Ureter (tissue), 1 donor: ENCODE data around the gene NHSL1. TPM values are rescaled to one million over a fixed set of nuclear protein-coding genes. Genes with fewer than 3 reads are reported as not detected.
A peak's percentile ranks its signal among the peaks of the same experiment; 100 is the strongest.
"Not testable (repeated sequence)": the region's sequence is repeated elsewhere in the genome, so short reads cannot be mapped to it uniquely, and the experiment has no call there.

Experiments used
- DNase-seq: peaks from one replicate; pipeline ENCODE4 v3.0.0-alpha.2; 2020; ENCODE audit warnings: low spot score
- total RNA-seq: library from RNA; stranded (reverse); gene quantifications from one replicate; pipeline ENCODE4 v1.2.4, GENCODE V29; 2023
- donor health status: DM: yes; HTN: yes; CAD: no.

NHSL1 gene
- total RNA-seq, 1 donor from 2014 or later = 25.1 TPM

- not testable (repeated sequence) for DNase-seq
These were observed 74.0 kb downstream of the NHSL1 start for GRCh38 chr6:138425256-138425655.

- no peak for DNase-seq
These were observed 75.0 kb downstream of the NHSL1 start for GRCh38 chr6:138424004-138424904.

DNA sequence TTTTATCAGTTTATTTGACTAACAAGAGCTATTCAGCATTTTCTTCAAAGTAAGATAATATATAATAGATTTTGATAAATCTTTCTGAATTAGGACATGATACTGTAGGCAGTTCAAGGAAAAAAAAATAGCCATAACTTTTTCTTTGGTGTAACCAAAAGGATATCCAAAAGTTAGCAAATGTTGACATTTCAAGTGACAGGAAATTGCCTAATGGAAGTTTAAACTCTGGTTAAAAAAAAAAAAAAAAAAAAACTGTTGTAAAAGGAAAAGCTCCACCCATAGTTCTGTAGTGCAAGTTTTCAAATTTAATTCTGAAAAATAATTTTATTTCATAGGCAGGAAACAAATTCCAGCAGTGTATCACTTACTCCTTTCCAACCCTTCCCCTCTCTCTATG is 76.4 kb downstream of the NHSL1 start:
- DNase-seq = no peak

GRCh38 chr6:138421608-138422007 is 77.7 kb downstream of the NHSL1 start:
- no peak for DNase-seq

DNA sequence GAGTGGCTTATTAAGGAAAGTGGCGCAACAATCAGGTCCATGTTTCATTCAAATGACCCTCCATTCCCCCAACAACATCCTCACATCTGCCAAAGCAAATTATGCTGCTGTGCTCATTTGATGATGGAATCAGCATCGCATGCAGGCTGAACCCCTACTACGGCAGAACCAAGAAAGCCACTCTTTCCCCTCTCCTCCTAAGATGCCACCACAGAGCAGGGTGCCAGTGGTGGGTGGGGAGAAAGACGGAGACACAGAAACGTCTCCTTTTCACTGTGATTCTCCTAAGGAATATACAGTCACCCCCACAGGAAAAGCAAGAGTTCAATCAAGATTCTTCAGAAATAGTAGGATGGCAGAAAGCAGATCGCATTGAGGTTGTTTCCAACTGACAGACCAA is 78.2 kb downstream of the NHSL1 start:
- DNase-seq = no peak

DNA sequence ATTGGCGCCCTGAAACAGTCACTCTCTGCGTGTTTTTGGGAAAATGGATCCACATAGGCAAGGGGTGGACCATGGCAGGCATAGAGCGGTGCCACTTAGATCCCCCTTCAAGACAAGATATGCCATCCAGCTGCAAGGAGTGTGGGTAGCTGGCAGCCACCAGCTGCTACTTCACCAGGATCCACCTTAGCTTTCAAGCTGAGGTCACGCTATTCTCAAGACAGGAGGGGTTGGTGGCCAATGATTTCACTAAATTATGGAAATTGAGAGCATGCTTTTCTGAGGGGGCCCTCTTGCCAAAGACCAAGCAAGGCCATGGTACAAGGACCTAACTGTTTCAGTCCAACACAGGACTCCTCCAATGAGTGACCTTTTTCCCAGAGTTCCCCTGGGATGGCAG is 78.9 kb downstream of the NHSL1 start:
- no peak for DNase-seq

DNA sequence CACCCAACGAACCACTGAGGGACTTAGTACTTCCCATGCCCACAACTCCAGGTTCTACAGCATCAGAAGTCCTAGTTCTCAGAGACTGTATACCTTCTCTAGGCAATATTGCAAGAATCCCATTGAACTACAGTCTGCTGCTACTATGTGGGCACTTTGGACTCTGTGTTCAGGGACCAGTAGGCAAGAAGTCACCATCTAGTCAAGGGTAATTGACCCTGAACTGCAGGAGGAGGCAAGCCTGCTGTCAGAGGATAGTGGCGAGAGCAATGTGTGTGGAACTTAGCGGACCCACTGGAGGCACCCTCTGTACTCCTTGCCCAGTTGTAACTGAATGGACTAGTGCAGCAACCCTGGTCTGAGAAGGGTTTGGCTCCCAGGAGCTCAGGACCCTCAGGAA is 79.5 kb downstream of the NHSL1 start:
- DNase-seq = no peak

DNA sequence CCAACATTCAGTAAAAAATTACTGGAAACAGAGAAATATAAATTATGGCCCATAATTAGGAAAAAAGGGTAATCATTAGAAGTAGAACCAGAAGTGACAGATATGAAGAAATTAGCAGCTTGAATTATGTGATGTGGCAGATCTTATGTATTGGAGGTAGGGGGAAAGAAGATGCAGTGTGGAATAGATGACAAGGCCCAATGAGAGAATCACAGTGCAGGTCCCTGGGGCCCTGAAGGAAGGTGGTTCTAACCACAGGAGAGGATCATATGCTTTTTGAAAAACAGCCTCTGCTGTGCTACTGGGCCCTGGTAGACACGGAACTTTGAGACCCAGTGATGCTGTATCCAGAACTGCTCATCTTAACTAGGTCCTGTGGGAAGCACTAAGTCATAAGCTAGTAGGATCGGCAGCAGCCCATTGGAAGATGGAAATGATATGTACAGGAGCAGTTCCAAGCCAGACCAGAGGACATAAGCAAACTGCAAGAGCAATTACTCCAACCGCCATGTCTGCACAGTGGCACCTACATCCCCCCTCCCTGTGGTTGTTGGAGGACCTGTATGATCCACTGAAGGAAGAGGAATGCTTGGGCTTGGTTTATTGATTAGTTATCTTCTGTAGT is 81.1 kb downstream of the NHSL1 start:
- DNase-seq = no peak

DNA sequence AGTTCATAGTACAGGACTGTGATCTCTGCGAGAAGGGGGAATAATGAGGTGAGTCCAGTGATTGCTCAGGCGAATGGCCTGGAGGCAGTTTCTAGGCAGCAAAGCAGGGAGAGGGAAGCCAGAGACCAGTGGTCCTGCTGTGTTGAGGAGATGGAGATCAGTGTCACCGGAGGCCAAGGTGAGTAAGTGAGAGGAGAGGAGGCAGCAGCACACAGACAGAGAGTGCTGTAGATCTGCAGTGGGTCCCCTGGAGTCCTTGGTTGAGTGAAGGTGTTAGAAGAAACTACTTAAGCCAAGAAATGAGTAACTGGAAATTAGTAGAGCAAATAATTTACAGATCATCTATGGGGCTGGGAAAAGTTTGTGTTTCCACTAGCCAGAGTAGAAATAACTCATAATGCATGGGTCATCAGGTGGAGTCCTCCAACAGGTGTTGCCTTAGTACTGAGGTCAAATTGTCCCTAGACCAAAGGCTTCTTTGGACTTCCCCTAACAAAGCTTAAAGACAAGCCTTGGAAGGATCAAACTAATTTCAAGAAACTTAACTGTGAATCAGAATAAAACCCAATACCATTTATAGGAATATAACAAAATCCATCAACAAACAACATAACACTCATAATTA is 81.7 kb downstream of the NHSL1 start:
- no peak for DNase-seq

- no peak for DNase-seq
These were observed 83.1 kb downstream of the NHSL1 start for GRCh38 chr6:138416206-138416605.

DNA sequence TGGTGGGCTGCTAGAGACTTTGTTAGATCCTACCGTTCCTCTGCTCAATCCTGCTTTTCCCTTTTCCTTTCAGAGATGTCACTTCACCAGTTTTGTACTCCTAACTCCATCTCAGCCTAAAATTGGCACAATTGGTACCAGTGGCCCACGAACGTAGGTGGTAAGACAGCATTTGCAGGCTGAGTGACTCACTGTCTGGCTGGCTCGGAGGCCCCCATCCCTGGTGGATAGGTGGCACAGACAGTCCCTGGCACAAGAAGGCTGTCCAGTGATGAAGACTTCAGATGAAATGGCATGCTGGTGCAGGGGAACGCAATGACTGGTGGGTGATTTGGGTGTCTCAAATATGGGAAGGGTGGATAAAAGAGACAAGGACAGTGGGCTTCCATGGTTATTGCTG is 84.2 kb downstream of the NHSL1 start:
- no peak for DNase-seq

DNA sequence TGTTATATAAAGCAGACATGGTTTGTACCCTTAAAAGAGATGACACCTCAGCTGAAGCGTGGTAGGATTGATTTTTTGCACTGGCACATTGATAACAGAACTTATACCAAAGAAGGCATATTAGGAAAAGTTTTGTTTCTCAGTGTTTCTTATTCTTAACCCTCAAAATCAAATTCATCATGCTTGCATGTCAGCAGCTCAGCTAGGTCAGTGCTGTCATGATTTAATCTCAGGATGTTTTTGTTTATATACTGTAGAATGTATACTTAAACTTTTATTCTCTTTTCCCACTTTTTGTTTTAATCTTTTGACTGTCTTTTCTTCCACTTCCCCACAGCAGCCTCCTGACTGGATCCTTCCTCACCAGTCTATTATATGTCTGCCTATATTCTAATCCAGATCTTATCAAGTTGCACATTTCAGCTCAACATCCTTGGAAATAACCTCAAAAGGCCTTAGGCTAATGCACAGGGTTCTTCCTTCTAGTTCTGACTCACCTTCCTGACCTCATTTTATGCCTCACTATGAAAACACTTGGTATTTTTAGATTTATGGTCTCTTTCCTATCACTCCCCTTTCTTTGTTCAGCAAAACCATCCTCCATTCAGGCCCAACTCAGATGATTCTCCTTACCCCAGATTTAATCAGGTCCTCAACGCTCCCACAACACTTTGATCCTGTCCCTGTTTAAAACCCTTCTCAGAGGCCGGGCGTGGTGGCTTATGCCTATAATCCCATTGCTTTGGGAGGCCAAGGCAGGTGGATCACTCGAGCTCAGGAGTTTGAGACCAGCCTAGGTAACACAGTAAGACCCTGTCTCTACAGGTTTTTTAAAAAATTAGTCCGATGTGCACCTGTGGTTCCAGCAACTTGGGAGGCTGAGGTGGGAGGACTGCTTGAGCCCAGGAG is 88.1 kb downstream of the NHSL1 start:
- no peak for DNase-seq

DNA sequence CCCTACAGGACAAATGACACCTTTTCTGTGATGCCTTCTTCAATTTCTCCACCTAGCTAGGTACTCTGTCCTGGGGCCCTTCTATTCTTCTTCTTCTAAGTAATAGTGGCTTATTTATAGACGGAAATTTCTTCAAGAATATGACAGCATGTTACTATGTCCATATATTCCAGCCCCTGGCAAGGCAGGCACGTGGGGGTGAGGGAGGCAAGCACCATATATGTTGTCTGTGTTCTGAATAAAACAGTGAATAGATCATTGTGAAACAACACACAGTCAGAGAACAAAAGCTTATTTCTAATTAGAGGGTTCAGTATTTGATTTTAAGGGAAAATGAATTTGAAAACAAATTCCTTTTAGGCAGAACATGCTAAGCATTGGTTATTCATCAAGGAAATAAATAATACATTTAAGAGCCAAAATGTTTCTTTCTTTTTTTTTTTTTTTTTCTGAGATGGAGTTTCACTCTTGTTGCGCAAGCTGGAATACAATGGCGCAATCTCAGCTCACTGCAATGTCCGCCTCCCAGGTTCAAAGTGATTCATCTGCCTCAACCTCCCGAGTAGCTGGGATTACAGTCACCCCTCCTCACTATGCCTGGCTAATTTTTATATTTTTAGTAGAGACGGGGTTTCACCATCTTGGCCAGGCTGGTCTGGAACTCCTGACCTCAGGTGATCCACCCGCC is 89.1 kb downstream of the NHSL1 start:
- DNase-seq = no peak

DNA sequence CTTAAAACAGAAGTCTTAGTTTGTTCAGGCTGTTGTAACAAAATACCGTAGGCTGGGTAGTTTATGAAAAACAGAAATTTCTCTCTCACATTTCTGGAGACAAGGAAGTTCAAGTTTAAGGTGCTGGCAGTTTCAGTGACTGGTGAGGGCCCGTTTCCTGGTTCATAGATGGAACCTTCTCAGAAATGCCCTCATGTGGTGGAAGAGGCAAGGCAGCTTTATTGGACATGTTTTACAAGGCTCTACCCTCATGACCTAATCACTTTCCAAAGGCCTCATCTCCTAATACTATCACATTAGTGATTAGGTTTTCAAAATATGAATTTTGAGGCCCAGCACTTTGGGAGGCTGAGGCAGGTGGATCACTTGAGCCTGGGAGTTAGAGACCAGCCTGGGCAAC is 92.9 kb downstream of the NHSL1 start:
- DNase-seq = no peak

DNA sequence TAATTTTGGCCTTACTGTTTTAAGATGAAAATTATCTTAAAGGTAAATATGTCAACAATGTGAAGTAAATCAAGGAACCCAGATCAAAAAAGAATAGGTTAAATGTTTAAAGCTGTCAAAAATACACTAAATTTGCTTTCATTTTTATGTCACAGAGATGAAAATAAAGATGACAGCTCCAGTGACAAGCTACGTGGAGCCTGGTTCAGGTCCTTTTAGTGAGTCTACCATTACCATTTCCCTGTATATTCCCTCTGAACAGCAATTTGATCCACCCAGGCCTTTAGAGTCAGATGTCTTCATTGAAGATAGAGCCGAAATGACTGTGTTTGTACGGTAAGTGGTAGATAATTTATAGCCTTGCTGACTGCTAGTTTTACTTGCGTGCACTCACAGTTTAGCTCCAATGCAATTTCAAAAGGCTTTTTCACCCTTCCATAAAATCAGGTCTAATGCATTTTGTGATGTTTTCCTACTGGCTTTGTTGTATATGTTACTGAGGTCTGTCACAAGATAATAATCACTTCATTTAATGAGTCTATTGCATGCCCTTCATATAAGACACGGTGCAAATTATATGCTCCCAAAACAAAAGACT is 93.4 kb downstream of the NHSL1 start:
- no peak for DNase-seq

DNA sequence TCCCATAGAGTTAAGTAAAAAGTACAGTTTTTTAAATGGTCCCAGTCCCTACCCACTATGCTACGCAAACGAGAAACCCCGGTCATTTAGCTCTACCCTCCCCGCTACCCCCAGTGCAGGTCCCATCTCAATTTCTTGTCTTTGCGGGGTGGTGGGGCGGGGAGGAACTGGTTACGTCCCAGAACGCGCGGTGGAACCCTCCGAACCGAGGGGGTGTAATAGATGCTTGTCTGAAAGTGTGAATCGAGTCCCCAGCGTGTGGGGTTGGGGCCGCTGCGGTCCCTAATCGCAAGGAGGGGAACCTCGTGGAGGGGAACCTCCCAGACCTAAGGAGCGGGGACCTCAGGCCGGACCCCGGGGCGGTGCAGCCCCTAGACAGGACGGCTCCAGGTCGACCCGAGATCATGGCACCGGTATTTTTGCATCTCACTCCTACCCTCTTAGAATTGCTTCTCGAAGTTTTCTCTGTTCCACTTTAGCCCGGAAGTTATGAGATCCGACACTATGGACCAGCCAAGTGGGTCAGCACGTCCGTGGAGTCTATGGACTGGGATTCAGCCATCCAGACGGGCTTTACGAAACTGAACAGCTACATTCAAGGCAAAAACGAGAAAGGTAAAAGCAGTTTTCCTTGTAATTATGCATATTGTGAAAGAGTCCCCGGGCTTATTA is 94.5 kb downstream of the NHSL1 start:
- DNase-seq = no peak

GRCh38 chr6:138403801-138404665 is 95.3 kb downstream of the NHSL1 start, which contains the start of gene HEBP2:
HEBP2 (plus strand) TSS chr6:138404223; CDS start chr6:138404496, 273 bp downstream.
- DNase-seq = peak; percentile 97

DNA sequence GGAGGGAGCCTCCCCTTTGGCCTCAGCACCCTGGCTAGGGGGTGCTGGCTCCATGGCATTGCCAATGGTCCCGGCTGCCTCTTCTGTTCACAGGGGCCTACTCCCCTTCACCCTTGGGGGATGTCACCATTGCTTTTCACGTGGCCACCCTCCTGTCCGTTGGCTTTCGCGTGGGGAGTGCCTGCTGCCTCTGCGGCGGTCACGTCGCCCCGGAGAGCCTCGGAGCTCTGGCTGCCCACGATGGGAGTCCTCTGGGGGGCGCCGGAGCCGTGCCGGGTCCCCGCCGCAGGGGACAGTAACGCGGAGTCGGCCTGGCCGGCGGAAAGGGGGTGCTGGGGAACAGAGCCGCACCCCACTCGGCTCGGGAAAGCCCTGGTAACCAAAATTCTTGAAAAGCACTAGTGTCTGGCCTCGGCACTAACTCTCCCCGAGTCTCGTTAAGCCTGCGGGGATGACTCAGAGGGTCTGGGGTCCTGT is 95.9 kb downstream of the NHSL1 start:
- DNase-seq = peak; percentile 50

- DNase-seq = no peak
These were observed 96.5 kb downstream of the NHSL1 start for GRCh38 chr6:138402838-138403187.
